Psoas muscle (tissue), 8 donors: ENCODE data around the gene AOPEP. TPM values are rescaled to one million over a fixed set of nuclear protein-coding genes. Genes with fewer than 3 reads are reported as not detected.

Experiments used
- ATAC-seq, 4 donors: fragments of 200-7000 bp; cut with Tn5 transposase; one replicate each; pipeline ENCODE4 v1.9.1; 2020; ENCODE audit warnings: moderate library complexity in 3 of 4, mild to moderate bottlenecking in 2 of 4
- DNase-seq, 2 donors: peaks; one replicate each; pipeline ENCODE4 v3.0.0-alpha.2; 2020
- H3K27ac ChIP-seq: fragments of 200-600 bp; one replicate; pipeline ENCODE4 v1.8.0; 2022
- H3K27me3 ChIP-seq, 3 donors: fragments of 200-600 bp in 1 of 3; one replicate each; pipeline versions ENCODE4 v1.6.1 to v1.8.0; 2013 to 2022; ENCODE audit warnings: low read length in 2 of 3, mild to moderate bottlenecking in 2 of 3, moderate library complexity in 1 of 3; ENCODE audit not compliant: insufficient read depth in 3 of 3
- H3K36me3 ChIP-seq, 2 donors: fragments of 200-600 bp in 1 of 2; one replicate each; pipeline versions ENCODE4 v1.6.1 to v1.8.0; 2013 to 2022; ENCODE audit warnings: low read depth in 1 of 2, mild to moderate bottlenecking in 1 of 2, moderate library complexity in 1 of 2; ENCODE audit not compliant: insufficient read depth in 1 of 2
- H3K4me1 ChIP-seq: fragments of 200-600 bp; one replicate; pipeline ENCODE4 v1.8.0; 2022
- H3K4me3 ChIP-seq: fragments of 200-600 bp; one replicate; pipeline ENCODE4 v1.8.0; 2022; ENCODE audit warnings: mild to moderate bottlenecking
- H3K9me3 ChIP-seq: fragments of 200-600 bp; one replicate; pipeline ENCODE4 v1.8.0; 2022
- CTCF ChIP-seq: fragments of 200-600 bp; IDR thresholded peaks from one replicate; pipeline ENCODE4 v1.8.0; 2022; ENCODE audit warnings: antibody characterized with exemption
- WGBS, 3 donors: extraction: QIAGEN DNeasy Blood & Tissue Kit; methylation state at CpG; one replicate each; pipeline versions ENCODE4 v1.1.6 to v1.1.7; 2013; 5-methylcytosine and 5-hydroxymethylcytosine counted together
- intact Hi-C, 2 donors: fragments of 100-400 bp; cut with DNase I; formaldehyde crosslinking; loops; one replicate each; pipeline versions ENCODE4 v1.11.0 to v1.14.2; 2022
- polyA plus RNA-seq, 3 donors: library from polyadenylated mRNA; stranded (reverse); fragments of 200-250 nt; gene quantifications; one replicate each; pipeline ENCODE4 v1.2.3, GENCODE V29; 2013
- total RNA-seq, 4 donors: library from RNA; stranded (reverse); fragmentation: NEBNext Ultra II Directional in 2 of 4; extraction: Animal tissue kit (Norgen Biotek cat#: 25700) in 2 of 4; gene quantifications; one replicate each; pipeline versions ENCODE4 v1.2.1 to v1.2.4, GENCODE V29; 2021 to 2023
- donor health status: healthy with polysubstance abuse.
- donor health status: DM: no; HTN: no; CAD: no; lungs with moderate emphysema.
- donor health status: Bipolar disorder and iron deficiency.
- donor health status: healthy.
- donor health status: DM: yes; HTN: yes; CAD: no.
- donor health status: DM: no; HTN: no; CAD: no.
- donor health status: DM: no; HTN: no; CAD: no.
- donor health status: DM: yes; HTN: yes; CAD: no.

The AOPEP gene
- total and polyA plus RNA-seq, 7 donors: 46.4 to 96.9 (median 78.6) TPM

- peaks cover 62% of the 10 kb centered on the region for H3K4me1 ChIP-seq
- no peak overlapping the region for H3K4me3 ChIP-seq
- TF ChIP-seq CTCF: no peak
- 55 to 66% (median 66%) methylated on average over 6 of the region's 6 CpGs for WGBS, 3 donors
- peak overlapping the region; percentile 89 for H3K27ac ChIP-seq
- H3K36me3 ChIP-seq: peaks cover 0 to 3% of the 10 kb centered on the region in 2 donors
- intact Hi-C loops: no loop called here
- no peaks in the 10 kb centered on the region for H3K9me3 ChIP-seq
- DNase-seq (no peak), ATAC-seq (peak in 1 of 4 donors; percentile 30)
- H3K27me3 ChIP-seq: no peaks in the 10 kb centered on the region
These were observed 370.3 kb downstream of the AOPEP start for GRCh38 chr9:95096807-95097206.

GRCh38 chr9:95097279-95097678, 370.8 kb downstream of the AOPEP start:
- 89 to 93% (median 91%) methylated on average over 7 of the region's 7 CpGs for WGBS, 3 donors
- no peak for TF ChIP-seq CTCF
- Histone ChIP-seq H3K4me1 (peaks cover 59% of the 10 kb centered on the region), H3K36me3 (peaks cover 0 to 3% of the 10 kb centered on the region in 2 donors), H3K9me3 (no peaks in the 10 kb centered on the region), H3K4me3 (no peak overlapping the region), H3K27ac (peak overlapping the region; percentile 27), H3K27me3 (no peaks in the 10 kb centered on the region)
- DNase-seq (no peak), ATAC-seq (no peak)
- intact Hi-C loops: no loop called here

DNA sequence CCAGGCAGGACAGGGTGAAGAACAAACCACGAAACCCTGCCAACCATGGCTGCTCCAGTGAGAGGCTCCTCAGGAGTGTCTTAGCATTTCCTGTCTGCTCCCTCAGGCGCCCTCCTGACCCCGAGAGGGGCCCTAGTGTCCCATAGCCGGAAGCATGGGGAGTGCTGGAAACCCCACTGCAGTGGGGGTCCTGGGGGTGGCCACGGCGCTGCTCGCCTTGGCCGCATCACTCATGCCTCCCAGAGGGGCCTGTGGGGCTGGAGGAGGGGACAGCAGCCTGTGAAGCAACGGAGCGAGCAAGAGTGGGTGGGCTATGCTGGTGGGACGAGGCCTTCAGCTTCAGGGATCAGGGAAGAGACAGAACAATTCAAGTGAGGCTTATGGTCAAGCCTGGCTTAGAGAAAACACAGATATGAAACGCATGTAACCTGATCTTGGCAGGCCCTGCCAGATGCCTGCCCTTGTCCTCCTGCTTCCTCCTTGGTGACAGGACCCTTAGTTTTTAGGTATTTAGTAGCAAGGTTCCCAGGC, 372.0 kb downstream of the AOPEP start:
- Histone ChIP-seq H3K27me3 (no peaks in the 10 kb centered on the region), H3K4me3 (no peak overlapping the region), H3K27ac (peak overlapping the region; percentile 65), H3K4me1 (peaks cover 50% of the 10 kb centered on the region), H3K9me3 (no peaks in the 10 kb centered on the region), H3K36me3 (peaks cover 0 to 3% of the 10 kb centered on the region in 2 donors)
- WGBS, 3 donors: 54 to 56% (median 55%) methylated on average over 12 of the region's 12 CpGs
- intact Hi-C loops: no loop called here
- ATAC-seq: peak in 3 of 4 donors; percentile 22 to 39 (median 27)
- DNase-seq: no peak
- no peak for TF ChIP-seq CTCF

DNA sequence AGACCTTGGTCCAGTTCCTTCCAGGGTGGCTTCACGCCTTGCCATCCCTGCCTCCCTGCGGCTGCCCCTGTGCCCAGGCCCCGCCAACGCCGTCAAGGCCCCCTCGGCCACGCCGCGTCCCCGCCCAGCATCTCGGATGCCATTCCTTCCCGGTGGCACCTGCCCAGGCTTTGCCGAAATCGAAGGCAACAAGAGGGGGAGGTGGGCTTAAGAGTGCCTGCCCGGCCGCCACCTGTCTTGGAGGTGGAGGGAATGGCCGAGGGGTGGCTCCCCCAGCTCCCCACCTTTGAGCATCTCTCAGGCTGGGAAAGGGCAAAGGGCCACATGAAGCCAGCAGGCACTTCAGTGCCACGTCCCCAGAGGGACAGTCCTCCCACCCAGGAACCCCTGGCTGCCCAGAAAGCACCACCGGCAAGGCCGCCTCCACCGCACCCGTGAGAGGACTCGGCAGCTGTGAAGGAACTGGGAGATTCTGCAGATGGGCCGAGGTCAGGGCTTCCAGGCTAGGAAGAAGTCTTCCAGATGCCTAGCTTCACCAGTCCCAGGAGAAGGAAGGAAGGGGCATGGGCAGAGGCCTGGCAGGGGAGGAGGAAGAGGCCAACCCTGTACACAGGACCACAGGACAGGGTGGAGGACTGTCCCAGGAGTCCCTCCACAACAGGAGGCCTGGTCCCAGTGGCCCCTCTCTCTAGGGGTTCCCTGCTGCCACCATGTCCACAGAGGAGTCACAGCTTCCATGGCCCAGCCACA, 373.0 kb downstream of the AOPEP start:
- intact Hi-C loops: no loop called here
- Histone ChIP-seq H3K4me1 (peaks cover 41% of the 10 kb centered on the region), H3K27me3 (no peaks in the 10 kb centered on the region), H3K9me3 (no peaks in the 10 kb centered on the region), H3K36me3 (peaks cover 0 to 3% of the 10 kb centered on the region in 2 donors), H3K27ac (peak overlapping the region; percentile 65), H3K4me3 (no peak overlapping the region)
- ATAC-seq (no peak), DNase-seq (no peak)
- no peak for TF ChIP-seq CTCF
- 85 to 93% (median 87%) methylated on average over 23 to 24 of the region's 24 CpGs for WGBS, 3 donors
